HCT116 (cell line): ENCODE measurements around the gene HOXB7. TPM values are rescaled to one million over a fixed set of nuclear protein-coding genes. Genes with fewer than 3 reads are reported as not detected.

Experiments used
- ATAC-seq: fragments of 200-7000 bp; cut with Tn5 transposase; 2 replicates; pipeline ENCODE4 v1.9.1; 2020; ENCODE audit warnings: mild to moderate bottlenecking, moderate library complexity
- BruUV-seq: library from RNA; stranded (reverse); fragments of 400-500 nt; replicated peaks from 2 replicates; lab custom pipeline; 2021; lab: Mats Ljungman, UMichigan
- CTCF ChIA-PET: fragments of 300-600 bp; sonication (Branson Sonifier 250); formaldehyde crosslinking; loops from one replicate; lab custom pipeline; 2021; ENCODE audit warnings: antibody characterized with exemption; lab: Charles Lee
- POLR2A ChIA-PET: fragments of 300-600, 350-600 bp; sonication (Branson Sonifier 250); formaldehyde crosslinking; loops from one replicate; lab custom pipeline; 2021; ENCODE audit warnings: antibody characterized with exemption; lab: Charles Lee
- RAD21 ChIA-PET, 2 experiments: fragments of 300-600 bp; sonication (Branson Sonifier 250); formaldehyde crosslinking; loops; one replicate each; lab custom pipeline; 2023; ENCODE audit warnings: low total read pairs in 2 of 2; ENCODE audit not compliant: uncharacterized antibody in 2 of 2, unreplicated experiment in 2 of 2, low non-redundant PET in 1 of 2; lab: Charles Lee
- DNase-seq: peaks from one replicate; pipeline ENCODE4 v3.0.0-alpha.2; 2010; ENCODE audit warnings: low read depth, low spot score
- H2AFZ ChIP-seq: fragments of 200-600 bp; shearing (Covaris generic), sonication (generic); 2 replicates; pipeline ENCODE4 v1.6.1; 2017; ENCODE audit warnings: low read depth, mixed run types, mixed read lengths, antibody characterized with exemption, low read length; ENCODE audit not compliant: poor library complexity, severe bottlenecking
- H3K27ac ChIP-seq: 2 replicates; pipeline ENCODE4 v1.5.1; 2012; ENCODE audit warnings: low read depth, low read length
- H3K27me3 ChIP-seq: fragments of 200-600 bp; sonication (generic); 2 replicates; pipeline ENCODE4 v1.6.1; 2016; ENCODE audit warnings: mixed run types, low read length, mixed read lengths; ENCODE audit not compliant: insufficient read depth
- H3K36me3 ChIP-seq, 2 experiments: fragments of 200-500 bp in 1 of 2; fragments of 200-600 bp in 1 of 2; sonication (Bioruptor generic) in 1 of 2; sonication (generic) in 1 of 2; 2 replicates each; pipeline versions ENCODE4 v1.5.1 to v1.6.1; 2014 to 2016; ENCODE audit warnings: low read length in 2 of 2, inconsistent platforms in 1 of 2, mixed read lengths in 1 of 2, mixed run types in 1 of 2; ENCODE audit not compliant: insufficient read depth in 2 of 2, control insufficient read depth in 1 of 2
- H3K4me1 ChIP-seq, 2 experiments: fragments of 200-600 bp in 1 of 2; sonication (generic) in 1 of 2; 2 replicates each; pipeline versions ENCODE4 v1.5.1 to v1.6.1; 2012 to 2017; ENCODE audit warnings: low read length in 2 of 2, inconsistent platforms in 1 of 2, mild to moderate bottlenecking in 1 of 2, mixed read lengths in 1 of 2, mixed run types in 1 of 2, moderate library complexity in 1 of 2; ENCODE audit not compliant: insufficient read depth in 2 of 2, control insufficient read depth in 1 of 2
- H3K4me2 ChIP-seq: fragments of 200-600 bp; sonication (generic); 2 replicates; pipeline ENCODE4 v1.6.1; 2017; ENCODE audit warnings: mixed run types, low read length, mixed read lengths
- H3K4me3 ChIP-seq, 2 experiments: fragments of 200-600 bp in 1 of 2; sonication (generic) in 1 of 2; replicated peaks in 1 of 2; 2 replicates each; pipeline ENCODE4 v1.5.1; 2011 to 2016; ENCODE audit warnings: low read length in 2 of 2, control low read depth in 1 of 2, low read depth in 1 of 2, mild to moderate bottlenecking in 1 of 2, mixed read lengths in 1 of 2, mixed run types in 1 of 2
- H3K79me2 ChIP-seq: fragments of 200-600 bp; sonication (generic); 2 replicates; pipeline ENCODE4 v1.6.1; 2017; ENCODE audit warnings: mild to moderate bottlenecking, mixed run types, low read length, moderate library complexity, mixed read lengths; ENCODE audit not compliant: insufficient read depth
- H3K9ac ChIP-seq: fragments of 200-600 bp; sonication (generic); 2 replicates; pipeline ENCODE4 v1.6.1; 2016; ENCODE audit warnings: low read length, mixed read lengths
- H3K9me2 ChIP-seq: fragments of 200-600 bp; sonication (generic), shearing (Covaris generic); 2 replicates; pipeline ENCODE4 v1.6.1; 2017; ENCODE audit warnings: mixed run types, mild to moderate bottlenecking, moderate library complexity; ENCODE audit not compliant: insufficient read depth
- H3K9me3 ChIP-seq, 2 experiments: fragments of 200-500 bp in 1 of 2; fragments of 200-600 bp in 1 of 2; sonication (Bioruptor generic) in 1 of 2; sonication (generic) in 1 of 2; 2 replicates each; pipeline ENCODE4 v1.6.1; 2014 to 2017; ENCODE audit warnings: low read length in 2 of 2, mixed read lengths in 2 of 2, inconsistent platforms in 1 of 2, low read depth in 1 of 2, mild to moderate bottlenecking in 1 of 2, mixed run types in 1 of 2, moderate library complexity in 1 of 2; ENCODE audit not compliant: control insufficient read depth in 1 of 2, insufficient read depth in 1 of 2
- H4K20me1 ChIP-seq: fragments of 200-600 bp; sonication (generic), shearing (Covaris generic); 2 replicates; pipeline ENCODE4 v1.6.1; 2017; ENCODE audit warnings: mixed run types, mild to moderate bottlenecking, moderate library complexity; ENCODE audit not compliant: insufficient read depth
- CBX3 ChIP-seq: IDR thresholded peaks from 2 replicates; pipeline ENCODE4 v1.6.1; 2012; ENCODE audit warnings: low read depth
- CEBPB ChIP-seq: IDR thresholded peaks from 2 replicates; pipeline ENCODE4 v1.6.1; 2012; ENCODE audit warnings: low read depth
- EZH2 ChIP-seq: fragments of 200-600 bp; sonication (generic); IDR thresholded peaks from 2 replicates; pipeline ENCODE4 v1.6.1; 2017; ENCODE audit warnings: antibody characterized with exemption, mixed run types
- EZH2phosphoT487 ChIP-seq: fragments of 200-600 bp; IDR thresholded peaks from 2 replicates; pipeline ENCODE4 v1.6.1; 2018; ENCODE audit warnings: antibody characterized with exemption, borderline replicate concordance
- FOSL1 ChIP-seq: IDR thresholded peaks from 2 replicates; pipeline ENCODE4 v1.6.1; 2012; ENCODE audit warnings: low read depth
- POLR2AphosphoS5 ChIP-seq: IDR thresholded peaks from 2 replicates; pipeline ENCODE4 v1.6.1; 2011; ENCODE audit warnings: mild to moderate bottlenecking, low read depth, low read length, moderate library complexity
- SIN3A ChIP-seq: IDR thresholded peaks from 2 replicates; pipeline ENCODE4 v1.6.1; 2012; ENCODE audit warnings: low read depth
- SP1 ChIP-seq: IDR thresholded peaks from 2 replicates; pipeline ENCODE4 v1.6.1; 2012; ENCODE audit warnings: low read depth
- SRF ChIP-seq: IDR thresholded peaks from 2 replicates; pipeline ENCODE4 v1.6.1; 2012; ENCODE audit warnings: low read depth
- YY1 ChIP-seq: IDR thresholded peaks from 2 replicates; pipeline ENCODE4 v1.6.1; 2011; ENCODE audit warnings: low read length, low read depth, moderate library complexity, mild to moderate bottlenecking; ENCODE audit not compliant: insufficient replicate concordance; ENCODE audit errors: extremely low read depth
- ZNF274 ChIP-seq: fragments of 200-500 bp; sonication (Bioruptor generic); IDR thresholded peaks from 2 replicates; pipeline ENCODE4 v1.6.1; 2014; ENCODE audit warnings: mild to moderate bottlenecking, low read depth, low read length, inconsistent platforms
- intact Hi-C: fragments of 100-400 bp; cut with micrococcal nuclease; formaldehyde crosslinking; loops from 2 replicates; pipeline ENCODE4 v1.10.0; 2022
- total RNA-seq: library from RNA; stranded (reverse); gene quantifications from one replicate; pipeline ENCODE4 v1.2.1, GENCODE V29; 2021; ENCODE audit not compliant: unreplicated experiment

The HOXB7 gene
- total RNA-seq, 1 experiment from 2014 or later = 33.6 TPM

- TF ChIP-seq CBX3 = no peak
- no peak for TF ChIP-seq ZNF274
- TF ChIP-seq SRF = no peak
- no peak for TF ChIP-seq CEBPB
- no peak for TF ChIP-seq YY1
- no peak for TF ChIP-seq EZH2
- TF ChIP-seq POLR2AphosphoS5 = no peak
- no peak for TF ChIP-seq FOSL1
- no peak for TF ChIP-seq SIN3A
- TF ChIP-seq EZH2phosphoT487 = no peak
- no peak for TF ChIP-seq SP1
- H3K27ac ChIP-seq = peak overlapping the region; percentile 94
- POLR2A ChIA-PET = interaction anchor here (1.0 to 1.9 kb wide), 3 partner anchors 9 to 20 kb away, joined by 3 to 6 read pairs (median 4); partner anchors contain the start of genes HOXB8 and HOXB9
- BruUV-seq = no TSS peak
- H3K4me3 ChIP-seq = no peak overlapping the region
- H3K9ac ChIP-seq = peak overlapping the region; percentile 83
- intact Hi-C loops = no loop called here
- RAD21 ChIA-PET = interaction anchor here in 1 of 2 experiments (0.6 kb wide), 1 partner anchor 26 kb away, joined by 3 read pairs; no protein-coding TSS in a partner anchor
- no peaks in the 10 kb centered on the region for H3K9me2 ChIP-seq
- peaks cover 75% of the 10 kb centered on the region for H3K79me2 ChIP-seq
- no peaks in the 10 kb centered on the region for H3K27me3 ChIP-seq
- ATAC-seq (no peak), DNase-seq (no peak)
- H3K9me3 ChIP-seq = no peaks in the 10 kb centered on the region
- peaks cover 31 to 62% of the 10 kb centered on the region in 2 experiments for H3K4me1 ChIP-seq
- CTCF ChIA-PET = no interaction called here
- peak overlapping the region; percentile 82 for H3K4me2 ChIP-seq
- no peak overlapping the region for H2AFZ ChIP-seq
- H3K36me3 ChIP-seq = no peaks in the 10 kb centered on the region
- H4K20me1 ChIP-seq = peaks cover under 1% of the 10 kb centered on the region; the same call in 1 of the 2 replicates
These were observed 4.6 kb downstream of the HOXB7 start for GRCh38 chr17:48605991-48606891.
